Fibroblast of skin of left biceps (primary cell): Measurements from ENCODE around the gene TRA2A.
"Not testable (repeated sequence)": the region's sequence is repeated elsewhere in the genome, so short reads cannot be mapped to it uniquely, and the experiment has no call there.

Source experiments
- DNase-seq, 2 experiments: peaks; one replicate each; pipeline ENCODE4 v3.0.0-alpha.2; 2013; ENCODE audit warnings: low read depth in 2 of 2

Gene TRA2A

DNA sequence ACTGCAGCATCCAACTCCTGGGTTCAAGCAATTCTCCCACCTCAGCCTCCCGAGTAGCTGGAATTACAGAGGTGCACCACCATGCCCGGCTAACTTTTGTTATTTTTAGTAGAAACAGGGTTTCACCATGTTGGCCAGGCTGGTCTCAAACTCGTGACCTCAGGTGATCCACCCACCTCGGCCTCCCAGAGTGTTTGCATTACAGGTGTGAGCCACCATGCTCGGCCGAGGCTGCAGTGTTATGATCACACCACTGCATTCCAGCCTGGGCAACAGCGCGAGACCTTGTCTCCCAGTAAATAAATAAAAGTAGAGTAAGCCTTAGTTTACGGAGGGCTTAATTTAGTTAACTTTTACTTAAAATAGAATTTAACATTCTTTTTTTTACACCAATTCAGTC is 37.8 kb downstream of the TRA2A start:
- DNase-seq = no peak

DNA sequence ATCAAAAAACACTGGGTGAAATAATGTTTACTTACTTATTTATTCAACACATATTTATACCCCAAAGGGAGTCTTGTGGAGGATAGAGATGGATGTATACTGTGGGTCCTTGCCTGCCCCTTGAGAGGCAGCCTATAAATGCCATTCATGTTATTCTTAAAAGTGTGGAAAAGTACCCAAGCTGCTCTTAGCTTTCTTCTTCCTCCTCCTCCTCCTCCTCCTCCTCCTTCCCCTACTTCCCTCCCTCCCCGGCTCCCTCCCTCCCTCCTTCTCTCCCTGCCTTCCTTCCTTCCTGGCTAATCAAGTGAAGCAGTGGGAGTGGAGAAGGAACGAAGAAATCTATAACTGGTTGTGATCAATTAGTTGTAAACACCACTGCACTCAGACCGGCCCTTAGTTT is 40.3 kb downstream of the TRA2A start:
- DNase-seq = no peak

DNA sequence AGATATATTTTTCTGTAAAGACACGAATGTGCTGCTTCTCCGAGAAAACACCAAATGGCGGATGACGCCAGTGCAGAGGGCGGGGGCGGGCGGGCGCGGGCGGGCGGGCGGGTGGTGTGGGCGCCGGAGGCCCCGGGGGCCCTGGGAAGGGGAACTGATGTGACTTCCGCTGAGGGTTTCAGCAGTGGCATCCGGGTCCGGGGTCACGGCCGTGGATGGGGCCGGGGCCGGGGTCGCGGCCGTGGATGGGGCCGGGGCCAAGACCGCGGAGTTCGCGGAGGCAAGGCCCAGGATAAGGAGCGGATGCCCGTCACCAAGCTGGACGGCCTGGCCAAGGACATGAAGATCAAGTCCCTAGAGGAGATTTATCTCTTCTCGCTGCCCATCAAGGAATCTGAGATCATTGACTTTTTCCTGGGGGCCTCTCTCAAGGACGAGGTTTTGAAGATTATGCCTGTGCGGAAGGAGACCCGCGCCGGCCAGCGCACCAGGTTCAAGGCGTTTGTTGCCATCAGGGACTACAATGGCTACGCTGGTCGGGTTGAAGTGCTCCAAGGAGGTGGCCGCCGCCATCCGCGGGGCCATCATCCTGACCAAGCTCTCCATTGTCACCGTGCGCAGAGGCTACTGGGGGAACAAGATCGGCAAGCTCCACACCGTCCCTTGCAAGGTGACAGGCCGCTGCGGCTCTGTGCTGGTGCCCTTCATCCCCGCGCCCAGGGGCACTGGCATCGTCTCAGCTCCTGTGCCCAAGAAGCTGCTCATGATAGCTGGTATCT is 41.2 kb downstream of the TRA2A start:
- DNase-seq = no peak

DNA sequence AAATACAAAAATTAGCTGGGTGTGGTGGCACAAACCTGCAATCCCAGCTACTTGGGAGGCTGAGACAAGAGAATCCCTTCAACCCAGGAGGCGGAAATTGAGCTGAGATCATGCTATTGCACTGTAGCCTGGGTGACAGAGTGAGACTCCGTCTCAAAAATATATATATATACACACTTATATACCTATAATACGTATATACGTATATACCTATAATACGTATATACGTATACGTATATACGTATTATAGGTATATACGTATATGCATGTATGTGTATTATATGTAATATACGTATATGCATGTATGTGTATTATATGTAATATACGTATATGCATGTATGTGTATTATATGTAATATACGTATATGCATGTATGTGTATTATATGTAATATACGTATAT is 43.1 kb downstream of the TRA2A start:
- not testable (repeated sequence) for DNase-seq

DNA sequence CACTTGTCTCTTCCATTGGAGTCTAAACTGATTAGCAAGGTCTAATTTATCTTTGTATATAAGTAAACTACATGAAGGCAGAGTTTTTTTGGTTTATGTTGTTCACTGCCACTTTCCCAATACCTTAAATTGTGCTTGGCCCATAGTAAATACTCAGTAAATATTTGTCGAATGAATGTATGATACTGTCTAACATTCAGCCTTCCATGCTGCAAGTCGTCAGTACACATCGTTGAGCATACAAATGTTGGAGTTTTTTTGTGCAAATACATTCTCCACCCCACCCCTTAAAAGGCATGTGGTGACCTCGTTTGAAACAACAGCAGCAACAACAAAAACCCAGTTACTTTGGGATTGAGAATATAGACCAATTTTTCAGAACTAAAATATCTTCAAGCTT is 44.1 kb downstream of the TRA2A start:
- no peak for DNase-seq

DNA sequence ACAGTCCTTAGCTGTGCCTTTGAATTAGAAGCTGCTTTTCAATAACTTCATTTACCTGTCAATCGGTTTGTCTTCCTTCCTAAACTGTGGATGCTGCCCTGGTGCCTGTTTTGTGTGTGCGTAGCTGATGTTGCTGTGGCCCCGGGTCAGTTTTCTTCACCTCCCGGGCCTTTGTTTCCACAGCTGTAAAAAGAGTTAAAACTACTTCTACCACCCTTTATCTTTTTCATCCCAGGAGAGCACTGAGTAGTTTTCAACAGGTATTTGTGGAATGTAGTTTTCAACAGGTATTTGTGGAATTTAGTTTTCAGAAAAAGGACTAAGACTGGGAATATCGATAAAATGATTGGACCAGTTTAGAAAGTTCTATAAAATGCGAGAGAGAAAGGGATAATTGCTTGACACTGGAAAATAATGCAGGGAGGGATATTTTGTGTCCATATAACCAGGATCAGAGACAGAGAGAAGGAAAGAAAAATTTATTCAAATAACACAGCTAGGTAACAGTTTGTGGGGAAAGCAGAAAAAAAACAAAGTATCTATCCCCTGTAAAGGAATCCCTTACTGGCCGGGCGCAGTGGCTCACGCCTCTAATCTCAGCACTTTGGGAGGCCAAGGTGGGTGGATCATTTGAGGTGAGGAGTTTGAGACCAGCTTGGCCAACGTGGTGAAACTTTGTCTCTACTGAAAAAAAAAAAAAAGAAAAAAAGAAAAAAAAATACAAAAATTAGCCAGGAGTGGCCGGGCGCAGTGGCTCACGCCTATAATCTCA is 45.6 kb downstream of the TRA2A start:
- no peak for DNase-seq

DNA sequence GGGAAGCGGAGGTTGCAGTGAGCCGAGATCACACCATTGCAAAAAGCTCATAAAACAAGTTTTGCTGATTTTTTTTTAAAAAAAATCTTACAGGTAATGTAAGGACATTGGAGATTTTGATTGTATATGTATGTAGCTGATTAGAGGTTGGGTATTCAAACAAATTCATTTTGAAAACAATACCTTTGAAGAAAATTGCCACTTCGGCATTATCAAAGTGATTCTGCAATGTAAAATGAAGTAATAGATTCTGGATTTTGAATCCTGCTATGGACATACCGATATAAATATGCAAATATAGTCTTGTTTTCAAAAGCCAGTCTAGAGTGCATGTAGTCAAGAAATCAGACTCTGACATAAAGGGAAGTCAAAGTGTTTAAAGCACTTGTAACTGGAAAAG is 49.1 kb downstream of the TRA2A start:
- DNase-seq = no peak

DNA sequence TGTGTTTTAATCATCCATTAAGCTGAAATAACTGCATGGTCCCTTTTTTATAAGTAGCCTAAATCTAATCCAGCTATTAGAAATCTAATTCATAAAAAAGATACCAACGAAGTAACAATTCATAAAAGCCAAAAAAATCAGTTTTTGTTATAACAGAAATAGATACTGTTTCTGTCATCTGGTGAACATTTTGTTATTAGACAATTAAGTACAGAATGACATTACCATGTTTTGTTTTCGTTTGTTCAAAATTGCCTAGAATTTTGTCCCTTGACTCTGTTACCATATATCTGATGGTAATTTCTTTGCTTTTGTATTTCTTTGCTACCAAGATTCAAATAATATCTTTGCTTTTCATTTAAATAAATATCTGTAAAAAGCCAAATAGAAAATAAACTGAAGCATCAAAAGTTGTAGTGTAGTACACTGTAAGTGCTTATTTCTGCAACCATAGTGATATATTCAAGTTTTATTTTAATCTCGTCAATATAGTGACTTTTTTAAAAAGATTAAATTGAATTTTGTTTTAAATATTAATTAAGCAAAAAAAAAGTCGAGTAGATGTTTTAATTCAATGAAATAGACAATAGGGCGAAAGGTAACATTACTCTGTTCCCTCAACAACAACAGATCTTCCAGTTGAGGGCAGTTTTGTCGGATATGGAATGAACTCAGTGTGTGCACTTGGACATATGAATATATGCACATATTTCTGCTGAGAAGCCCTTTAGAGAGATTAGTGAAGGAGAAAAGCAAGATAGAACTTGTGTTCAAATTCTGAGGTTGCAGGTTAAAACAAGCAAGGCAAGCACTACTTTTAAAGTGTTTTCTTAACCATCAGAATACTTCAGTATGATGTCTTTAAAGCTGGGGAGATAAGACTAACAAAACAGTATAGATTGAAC is 53.6 kb downstream of the TRA2A start:
- no peak for DNase-seq

DNA sequence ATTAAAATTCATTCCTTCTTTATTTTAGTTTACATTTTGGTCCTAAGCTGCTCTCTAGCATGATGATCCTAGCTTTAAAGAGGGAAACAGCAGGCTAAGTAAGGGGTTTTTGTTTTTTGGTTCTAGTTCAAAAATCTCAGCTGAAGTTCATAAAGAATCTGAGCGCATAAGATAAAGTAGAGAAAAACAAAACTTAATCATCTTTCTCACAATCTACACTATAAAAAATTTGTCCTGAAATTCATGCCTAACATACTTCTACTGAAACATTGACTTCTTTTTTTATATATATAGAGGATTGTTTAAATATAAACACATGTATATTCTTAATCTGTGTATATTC is 54.7 kb downstream of the TRA2A start:
- no peak for DNase-seq

DNA sequence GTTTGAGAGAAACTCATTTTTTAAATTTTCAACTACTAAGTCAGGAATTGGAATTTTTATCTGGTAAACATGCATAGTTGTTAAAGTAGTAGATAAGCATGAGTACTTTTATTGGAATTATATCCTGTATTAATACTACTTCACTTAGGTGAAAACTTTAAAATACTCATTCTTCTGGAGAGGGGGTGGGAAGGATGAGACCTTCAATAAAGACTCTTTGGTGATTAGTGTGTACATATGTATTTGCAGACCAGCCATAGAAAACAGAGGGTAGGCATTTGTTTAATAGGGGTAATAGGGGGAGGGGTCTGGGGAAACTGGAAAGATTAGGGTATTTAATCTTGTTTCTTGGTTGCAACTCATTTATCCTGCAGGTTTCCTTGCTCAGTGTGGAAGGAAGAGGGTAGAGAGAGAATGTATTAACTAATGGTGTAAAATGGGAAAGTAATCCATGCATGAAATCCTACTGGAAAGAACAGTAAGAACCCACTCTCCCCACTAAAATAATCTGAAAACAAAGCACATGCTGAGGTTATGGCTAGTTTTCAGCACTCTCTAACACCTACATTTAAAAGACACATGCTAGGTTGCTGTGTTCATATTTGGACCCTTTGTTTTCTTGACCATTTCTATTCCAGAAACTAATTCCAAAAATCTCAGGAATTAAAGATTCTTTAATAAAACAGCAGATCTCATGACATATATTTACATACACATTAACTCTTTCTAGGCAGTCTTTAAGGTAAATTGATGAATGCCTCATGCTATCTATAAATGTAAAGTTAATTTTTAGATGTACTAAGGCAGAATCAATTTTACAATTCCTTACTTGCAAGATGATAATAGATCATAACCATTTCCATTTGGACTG is 55.3 kb downstream of the TRA2A start:
- DNase-seq = no peak

DNA sequence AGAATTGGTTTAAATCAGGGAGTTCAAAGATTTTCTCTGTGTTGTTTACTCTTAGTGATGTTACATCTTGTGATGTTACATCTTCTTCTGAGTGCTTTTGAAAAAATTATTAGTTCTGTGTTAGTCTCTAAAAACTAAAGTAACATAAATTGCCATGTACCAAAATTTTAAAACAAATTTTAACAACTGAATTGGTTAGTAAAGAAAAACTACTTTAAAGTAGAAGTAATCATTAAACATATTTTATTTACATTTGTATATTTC is 56.3 kb downstream of the TRA2A start:
- no peak for DNase-seq

DNA sequence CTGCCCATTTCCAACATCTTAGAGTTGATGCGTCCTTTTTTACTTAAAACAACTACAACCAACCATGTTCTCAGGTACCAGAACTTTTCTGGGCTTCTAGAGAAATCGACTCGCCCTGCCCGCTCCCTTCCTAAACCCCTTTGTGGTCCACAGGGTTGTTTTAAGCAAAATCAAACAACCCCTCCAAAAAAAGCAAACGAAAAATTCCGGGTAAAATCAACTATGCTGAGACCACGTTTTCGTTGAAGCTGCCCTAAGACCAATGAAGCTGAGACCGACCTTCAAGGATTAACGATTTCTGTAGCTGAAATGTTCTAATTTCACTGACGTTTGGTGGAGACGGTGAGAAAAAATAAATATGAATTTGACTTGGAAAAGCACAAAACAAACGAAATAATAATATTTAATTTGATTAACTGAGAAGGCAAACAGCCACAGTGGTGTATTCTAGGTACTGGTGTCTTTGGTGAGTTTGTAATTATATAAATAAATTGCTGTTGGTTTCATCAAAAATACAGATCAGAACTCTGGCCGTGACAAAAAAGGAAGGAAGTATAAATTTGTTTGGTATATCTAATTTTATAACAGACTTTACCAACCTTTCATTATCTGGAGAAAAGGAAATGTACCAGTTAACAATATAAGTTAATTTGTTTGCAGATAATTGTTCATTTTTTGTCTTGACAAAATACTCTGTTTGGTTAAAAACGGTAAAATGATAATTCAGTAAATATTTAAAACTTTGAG is 56.8 kb downstream of the TRA2A start:
- no peak for DNase-seq

DNA sequence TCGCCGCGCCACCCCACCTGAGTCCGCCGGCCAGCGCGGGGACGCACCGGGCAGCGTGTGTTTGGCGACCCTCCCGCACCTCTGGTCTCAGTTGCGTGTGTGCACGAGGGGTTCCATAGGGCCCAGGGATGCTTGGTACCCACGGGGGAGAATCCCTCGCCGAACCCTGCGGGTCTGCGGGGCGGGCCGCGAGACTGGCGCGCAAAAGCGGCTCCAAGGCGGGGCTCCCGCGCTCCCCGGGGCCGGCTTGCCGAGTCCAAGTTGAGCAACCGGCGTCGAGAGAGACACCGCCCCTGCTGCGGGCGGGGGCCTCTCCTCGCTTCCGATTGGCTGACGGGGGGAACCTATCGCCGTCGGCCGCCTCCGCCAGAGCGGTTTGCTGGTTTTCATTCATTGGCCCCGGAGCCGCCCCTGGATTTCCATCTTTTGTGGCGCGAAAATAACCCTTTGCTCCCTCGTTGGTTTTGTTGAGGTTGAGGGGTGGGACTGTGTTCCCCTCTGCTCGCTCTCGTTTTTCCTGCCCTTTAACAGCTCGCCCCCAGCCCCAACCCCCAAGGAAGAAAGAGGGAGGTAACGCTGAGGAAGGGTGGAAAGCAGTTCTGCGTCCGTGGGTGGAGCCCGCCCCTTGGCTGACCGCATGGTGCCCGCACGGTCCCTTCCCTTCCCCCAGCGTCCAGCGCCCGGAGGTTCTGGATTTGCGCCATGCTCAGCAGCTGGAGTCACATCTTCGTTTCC is 57.5 kb downstream of the TRA2A start:
- DNase-seq = peak; percentile 88 to 90

DNA sequence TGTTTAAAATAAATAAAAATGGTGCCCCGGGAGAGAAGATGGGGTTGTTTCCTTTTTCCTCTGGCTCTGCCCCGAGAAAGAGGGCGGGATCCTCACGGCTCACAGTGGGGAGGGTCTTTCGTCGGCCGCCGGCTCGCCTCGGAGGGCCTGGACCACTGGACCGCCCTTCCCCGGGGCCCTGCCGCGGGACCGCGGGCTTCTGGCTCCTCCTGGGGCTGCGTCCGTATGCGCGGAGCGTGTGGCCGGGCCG is 58.0 kb downstream of the TRA2A start:
- no peak for DNase-seq

DNA sequence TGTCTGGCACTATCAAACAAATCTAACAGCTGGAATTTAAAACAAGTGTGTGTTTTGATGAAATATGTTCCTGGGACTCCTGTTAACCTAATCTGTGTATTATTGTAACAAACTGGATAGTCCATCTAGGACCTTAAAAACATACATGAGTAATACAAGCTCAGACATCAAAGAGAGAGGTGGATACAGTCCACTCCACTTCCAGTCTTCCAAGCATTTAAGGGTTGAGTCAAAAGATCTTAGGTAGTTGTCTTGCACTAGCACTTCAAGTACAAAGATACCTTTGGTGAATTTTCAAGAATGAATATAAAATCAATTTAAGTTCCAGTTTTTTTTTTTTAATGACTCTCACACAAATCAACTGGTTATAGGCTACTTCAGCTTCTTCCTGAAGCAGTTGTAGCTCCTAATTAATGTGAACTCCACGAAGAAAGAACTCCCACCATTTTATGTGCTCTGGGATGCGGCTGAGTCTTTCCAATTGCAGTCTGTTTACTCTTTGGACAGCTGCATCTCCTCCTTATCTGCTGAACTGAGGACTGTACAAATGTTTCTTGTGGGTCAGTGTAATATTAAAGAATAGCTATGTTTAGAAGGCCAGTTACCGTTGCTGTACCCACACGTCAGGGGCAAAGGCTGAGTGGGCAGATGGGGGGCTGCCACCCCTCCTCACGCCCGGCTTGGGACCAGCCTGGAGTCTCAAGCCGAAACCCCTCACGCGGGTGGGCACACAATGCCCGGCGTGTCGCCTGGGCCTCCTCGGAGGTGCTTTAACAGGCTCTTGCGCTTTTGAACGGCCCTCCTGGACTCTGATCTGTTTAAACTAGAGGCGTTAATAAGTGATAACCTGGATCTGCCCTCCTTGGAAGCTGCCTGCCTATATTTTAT is 58.6 kb downstream of the TRA2A start:
- DNase-seq = no peak

DNA sequence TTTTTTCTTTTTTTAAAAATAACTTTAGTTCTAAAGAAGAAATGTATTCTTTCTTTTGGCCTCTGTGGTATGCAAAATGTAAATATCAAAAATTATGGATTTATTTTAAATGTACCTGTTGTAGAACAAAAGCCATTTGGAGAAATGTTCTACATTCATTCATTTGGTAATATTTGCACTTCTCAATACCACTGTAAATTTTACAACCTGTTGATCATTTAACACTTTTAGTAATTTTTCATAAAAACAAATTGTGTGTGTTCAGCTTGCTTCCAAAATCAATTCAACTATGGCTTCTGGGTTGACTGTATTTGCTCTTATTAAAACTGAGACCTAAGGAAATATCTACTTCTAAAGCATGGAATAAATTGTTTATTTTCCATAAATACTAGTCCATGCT is 59.2 kb downstream of the TRA2A start:
- no peak for DNase-seq

DNA sequence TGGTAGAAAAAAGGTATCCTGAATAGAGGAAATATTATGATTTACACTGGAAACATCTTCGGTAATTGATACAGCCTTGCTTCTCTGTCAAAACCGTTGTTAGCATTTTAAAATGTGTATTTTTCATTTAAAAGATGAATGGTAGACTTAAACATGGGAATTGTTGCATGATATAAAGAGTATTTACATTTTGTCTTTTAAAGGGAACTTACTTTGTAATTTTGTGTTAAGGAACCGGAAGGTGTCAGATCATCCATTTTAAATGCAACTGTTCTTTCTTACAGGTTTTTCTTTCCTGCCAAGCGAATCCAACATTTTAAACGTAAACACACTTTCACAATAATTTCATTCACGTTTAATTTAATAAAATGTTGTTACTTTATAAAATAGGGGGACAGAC is 59.7 kb downstream of the TRA2A start:
- no peak for DNase-seq

DNA sequence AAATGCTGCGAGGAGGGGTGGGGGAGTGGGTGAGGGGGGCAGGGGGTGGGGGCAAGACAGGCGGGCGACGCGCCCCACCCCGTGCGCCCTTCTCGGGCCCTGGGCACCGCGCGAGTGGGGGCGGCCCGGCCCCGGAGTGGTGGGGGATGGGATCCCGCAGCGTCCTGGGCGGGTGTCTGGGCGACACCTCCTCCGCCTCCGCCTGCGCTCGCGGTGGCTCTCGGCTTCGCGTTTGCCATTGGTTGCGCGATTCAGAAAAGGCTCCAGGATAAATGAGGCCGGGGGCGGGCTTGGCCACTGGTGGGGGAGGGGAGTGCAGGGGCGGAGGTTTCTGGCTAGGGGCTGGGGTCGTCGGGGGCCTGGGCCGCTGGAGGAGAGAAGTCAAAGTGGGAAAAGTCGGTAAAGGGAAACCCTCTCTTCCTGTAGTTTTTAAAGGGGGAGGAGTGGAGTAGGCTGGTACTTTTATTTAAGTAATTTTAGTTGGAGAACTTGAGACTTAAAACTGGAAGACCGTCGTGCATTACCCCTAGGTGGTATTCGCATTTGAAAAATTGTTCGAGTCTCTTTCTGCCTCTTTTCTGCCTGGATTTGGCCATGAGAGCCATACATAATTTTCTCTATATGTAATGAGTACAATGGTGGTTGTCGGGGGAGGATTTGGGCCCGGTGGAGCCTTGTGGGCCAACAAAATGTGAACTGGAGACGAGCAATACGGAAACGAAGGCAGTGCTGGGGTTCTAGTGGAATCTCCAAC is 60.5 kb downstream of the TRA2A start:
- peak; percentile 40 to 44 for DNase-seq
